AG08396 (cell line): ENCODE data around the gene AAR2.

Source experiments
- DNase-seq: peaks from one replicate; pipeline ENCODE4 v3.0.0; 2012; ENCODE audit warnings: low spot score, mixed read lengths

AAR2 gene

GRCh38 chr20:36235892-36236785 is at the start of gene AAR2:
Gene AAR2, plus strand, starts transcription at chr20:36236478. Its CDS starts 3,391 bp downstream, at chr20:36239869.
- DNase-seq, result peak; percentile 87

GRCh38 chr20:36193977-36194712 is 42.1 kb upstream of the AAR2 start:
- DNase-seq, result no peak

- no peak for DNase-seq
Observed at GRCh38 chr20:36196676-36197075, 39.6 kb upstream of the AAR2 start.

- DNase-seq, result no peak
Observed at GRCh38 chr20:36197271-36197670, 39.0 kb upstream of the AAR2 start.

- peak; percentile 88 for DNase-seq
Observed at GRCh38 chr20:36199345-36200257, 36.7 kb upstream of the AAR2 start.

GRCh38 chr20:36200451-36200850 is 35.8 kb upstream of the AAR2 start:
- DNase-seq, result no peak

GRCh38 chr20:36201198-36201597 is 35.1 kb upstream of the AAR2 start:
- no peak for DNase-seq

- DNase-seq, result peak; percentile 85
Observed at GRCh38 chr20:36202891-36203338, 33.4 kb upstream of the AAR2 start.

- no peak for DNase-seq
Observed at GRCh38 chr20:36203861-36204260, 32.4 kb upstream of the AAR2 start.

- DNase-seq, result no peak
Observed at GRCh38 chr20:36205026-36205425, 31.3 kb upstream of the AAR2 start.

- no peak for DNase-seq
Observed at GRCh38 chr20:36206068-36206467, 30.2 kb upstream of the AAR2 start.

GRCh38 chr20:36206641-36207040 is 29.6 kb upstream of the AAR2 start:
- DNase-seq, result no peak

GRCh38 chr20:36207602-36208001 is 28.7 kb upstream of the AAR2 start:
- DNase-seq, result no peak

GRCh38 chr20:36208257-36208656 is 28.0 kb upstream of the AAR2 start:
- no peak for DNase-seq

- DNase-seq, result no peak
Observed at GRCh38 chr20:36210436-36211021, 25.7 kb upstream of the AAR2 start.

GRCh38 chr20:36213362-36213761 is 22.9 kb upstream of the AAR2 start:
- no peak for DNase-seq

- DNase-seq, result peak; percentile 44
Observed at GRCh38 chr20:36214684-36215256, 21.5 kb upstream of the AAR2 start.

GRCh38 chr20:36215778-36216177 is 20.5 kb upstream of the AAR2 start:
- no peak for DNase-seq

- no peak for DNase-seq
Observed at GRCh38 chr20:36216314-36217025, 19.8 kb upstream of the AAR2 start.

GRCh38 chr20:36217226-36217625 is 19.1 kb upstream of the AAR2 start:
- no peak for DNase-seq
